HepG2 (cell line): ENCODE results near the gene SOS2. TPM values are rescaled to one million over a fixed set of nuclear protein-coding genes. Genes with fewer than 3 reads are reported as not detected.

Experiments
- ATAC-seq: fragments of 200-7000 bp; cut with Tn5 transposase; 3 replicates; pipeline ENCODE4 v1.9.1; 2020; ENCODE audit warnings: mild to moderate bottlenecking, moderate library complexity
- BruUV-seq: library from RNA; stranded (reverse); fragments of 400-500 nt; replicated peaks from 2 replicates; lab custom pipeline; 2021; lab: Mats Ljungman, UMichigan
- CTCF ChIA-PET: fragments of 300-600 bp; formaldehyde crosslinking; extraction: SDS; loops from one replicate; lab custom pipeline; 2021; ENCODE audit warnings: low total read pairs, inconsistent platforms, low intra/inter-chr PET ratio; lab: Yijun Ruan, JAX
- POLR2A ChIA-PET: fragments of 350-600 bp; sonication (Branson Sonifier 250); formaldehyde crosslinking; loops from one replicate; lab custom pipeline; 2020; ENCODE audit warnings: antibody characterized with exemption, inconsistent platforms; lab: Yijun Ruan, JAX
- DNase-seq: peaks from one replicate; pipeline ENCODE4 v3.0.0-alpha.2; 2015; ENCODE audit warnings: low spot score
- FAIRE-seq: peaks from 3 replicates; lab custom pipeline; 2011; peaks lifted over from hg19 to GRCh38; lab: Jason Lieb, UNC
- H2AFZ ChIP-seq: one replicate; pipeline ENCODE4 v1.6.1; 2011; ENCODE audit warnings: low read length, inconsistent platforms
- H3K27ac ChIP-seq: fragments of 300-600 bp; 3 replicates; pipeline ENCODE4 v1.8.0; 2011; ENCODE audit warnings: mixed run types, mild to moderate bottlenecking, mixed read lengths, low read length, inconsistent platforms; ENCODE audit not compliant: insufficient read depth; ENCODE audit errors: extremely low read length
- H3K27me3 ChIP-seq, 2 experiments: fragments of 200-600 bp in 1 of 2; 2 replicates in 1 of 2; 3 replicates in 1 of 2; pipeline versions ENCODE4 v1.6.0 to v1.8.0; 2011; ENCODE audit warnings: low read length in 2 of 2, mild to moderate bottlenecking in 2 of 2, moderate library complexity in 2 of 2, inconsistent platforms in 1 of 2; ENCODE audit not compliant: insufficient read depth in 2 of 2, control insufficient read depth in 1 of 2
- H3K36me3 ChIP-seq, 2 experiments: fragments of 200-600 bp in 1 of 2; replicated peaks in 1 of 2; 2 replicates in 1 of 2; 3 replicates in 1 of 2; pipeline versions ENCODE4 v1.5.1 to v1.8.0; 2011; ENCODE audit warnings: low read length in 2 of 2, inconsistent platforms in 1 of 2; ENCODE audit not compliant: insufficient read depth in 2 of 2, control insufficient read depth in 1 of 2
- H3K4me1 ChIP-seq: 2 replicates; pipeline ENCODE4 v1.5.1; 2012; ENCODE audit warnings: low read length, inconsistent platforms; ENCODE audit not compliant: insufficient read depth
- H3K4me2 ChIP-seq: 2 replicates; pipeline ENCODE4 v1.6.0; 2011; ENCODE audit warnings: low read depth, low read length, inconsistent platforms
- H3K4me3 ChIP-seq, 3 experiments: fragments of 200-600 bp in 1 of 3; sonication (generic), shearing (Covaris generic) in 1 of 3; replicated peaks in 1 of 3; 2 replicates each; pipeline ENCODE4 v1.5.1; 2011 to 2016; ENCODE audit warnings: low read length in 3 of 3, inconsistent platforms in 2 of 3, low read depth in 2 of 3, mild to moderate bottlenecking in 2 of 3, control low read depth in 1 of 3, mixed read lengths in 1 of 3; ENCODE audit not compliant: insufficient read depth in 1 of 3
- H3K79me2 ChIP-seq: one replicate; pipeline ENCODE4 v1.6.1; 2011; ENCODE audit warnings: low read length, inconsistent platforms; ENCODE audit not compliant: insufficient read depth
- H3K9ac ChIP-seq: 2 replicates; pipeline ENCODE4 v1.6.0; 2011; ENCODE audit warnings: mild to moderate bottlenecking, low read depth, low read length, inconsistent platforms; ENCODE audit not compliant: insufficient read depth
- H3K9me3 ChIP-seq: 2 replicates; pipeline ENCODE4 v1.5.1; 2012; ENCODE audit warnings: mild to moderate bottlenecking, low read length
- H4K20me1 ChIP-seq: 2 replicates; pipeline ENCODE4 v1.6.0; 2011; ENCODE audit warnings: inconsistent platforms, mild to moderate bottlenecking, low read length, moderate library complexity; ENCODE audit not compliant: insufficient read depth
- AKNA ChIP-seq: sonication (generic); formaldehyde crosslinking; IDR thresholded peaks from 2 replicates; pipeline ENCODE4 v1.4.0; 2020; ENCODE audit warnings: missing genetic modification reagents, borderline replicate concordance
- GMEB1 ChIP-seq: sonication (generic); formaldehyde crosslinking; IDR thresholded peaks from 2 replicates; pipeline ENCODE4 v1.5.1; 2020; ENCODE audit warnings: missing genetic modification reagents, mild to moderate bottlenecking, borderline replicate concordance
- MLLT10 ChIP-seq: sonication (generic); formaldehyde crosslinking; IDR thresholded peaks from 2 replicates; pipeline ENCODE4 v1.4.0; 2020; ENCODE audit warnings: missing genetic modification reagents
- NCOA1 ChIP-seq: sonication (generic); formaldehyde crosslinking; IDR thresholded peaks from 2 replicates; pipeline ENCODE4 v1.9.0; 2021; ENCODE audit warnings: missing genetic modification reagents
- ZBTB26 ChIP-seq: IDR thresholded peaks from 2 replicates; pipeline ENCODE4 v1.6.1; 2016; ENCODE audit warnings: missing compliant biosample characterization, missing genetic modification reagents, borderline replicate concordance
- ZBTB3 ChIP-seq: sonication (generic); formaldehyde crosslinking; IDR thresholded peaks from 2 replicates; pipeline ENCODE4 v1.4.0; 2020; ENCODE audit warnings: low read depth, mild to moderate bottlenecking, moderate library complexity, missing genetic modification reagents, borderline replicate concordance
- ZBTB37 ChIP-seq: sonication (generic); formaldehyde crosslinking; IDR thresholded peaks from 2 replicates; pipeline ENCODE4 v1.4.0; 2020; ENCODE audit warnings: mild to moderate bottlenecking, missing genetic modification reagents
- ZBTB43 ChIP-seq: sonication (generic); formaldehyde crosslinking; conservative IDR thresholded peaks from 2 replicates; pipeline ENCODE4 v1.4.0; 2020; ENCODE audit warnings: missing genetic modification reagents
- ZNF33B ChIP-seq: sonication (generic); formaldehyde crosslinking; IDR thresholded peaks from 2 replicates; pipeline ENCODE4 v1.5.1; 2020; ENCODE audit warnings: mild to moderate bottlenecking, missing genetic modification reagents
- ZXDC ChIP-seq: sonication (generic); formaldehyde crosslinking; IDR thresholded peaks from 2 replicates; pipeline ENCODE4 v1.5.0; 2020; ENCODE audit warnings: mild to moderate bottlenecking, missing genetic modification reagents
- WGBS: methylation state at CpG from one replicate; pipeline ENCODE4 v1.1.6; 2017; ENCODE audit warnings: low lambda C conversion rate; 5-methylcytosine and 5-hydroxymethylcytosine counted together
- in situ Hi-C: cut with HindIII; loops from 2 replicates; pipeline ENCODE4 v1.10.0; 2017; ENCODE audit warnings: low pct_unique_long_range_greater_than_20kb; ENCODE audit not compliant: extremely low pct_ligation_motif_present
- intact Hi-C: fragments of 100-400 bp; cut with micrococcal nuclease; formaldehyde crosslinking; loops from one replicate; pipeline ENCODE4 v1.10.0; 2022; ENCODE audit not compliant: unreplicated experiment
- polyA plus RNA-seq, 8 experiments: library from polyadenylated mRNA; depleted of rRNA in 3 of 8; stranded (reverse) in 7 of 8; unstranded in 1 of 8; fragments of >200 nt; fragmentation: Illumina TruSeq in 4 of 8; extraction: Trizol in 4 of 8; gene quantifications; 2 replicates each; pipeline versions ENCODE4 v1.2.1 to v1.2.3, GENCODE V29; 2011 to 2016; ENCODE audit warnings: low read depth in 4 of 8, missing spikeins in 1 of 8, mixed read lengths in 1 of 8; ENCODE audit not compliant: insufficient read depth in 1 of 8
- total RNA-seq, 5 experiments: library from RNA; depleted of rRNA; stranded (reverse); fragments of >200 nt; fragmentation: Illumina TruSeq; extraction: Trizol; gene quantifications; 2 replicates each; pipeline ENCODE4 v1.2.3, GENCODE V29; 2016; ENCODE audit warnings: low read depth in 1 of 5

SOS2 gene
- total and polyA plus RNA-seq, 2 of the 13 experiments (the other 11 are each of a cell fraction or from before 2014, with no cell fraction given) = 9.3 to 12.1 TPM

- Histone ChIP-seq H3K4me2 (no peak overlapping the region), H2AFZ (no peak overlapping the region), H3K9ac (no peak overlapping the region), H3K4me3 (no peak overlapping the region), H3K9me3 (no peaks in the 10 kb centered on the region), H3K4me1 (peaks cover 6% of the 10 kb centered on the region; the same call in 1 of the 2 replicates), H3K36me3 (no peaks in the 10 kb centered on the region), H3K27ac (no peak overlapping the region), H4K20me1 (no peaks in the 10 kb centered on the region), H3K79me2 (no peaks in the 10 kb centered on the region), H3K27me3 (peaks cover 2 to 3% of the 10 kb centered on the region in 2 experiments; a peak in 1 of 5 replicates)
- WGBS = 83% methylated on average over 1 of the region's 5 CpGs
- FAIRE-seq (no peak), DNase-seq (no peak), ATAC-seq (no peak)
- intact Hi-C loops = no loop called here
- in situ Hi-C loops = no loop called here
- ChIA-PET CTCF (no interaction called here), POLR2A (no interaction called here)
- BruUV-seq = no TSS peak
- no peak for TF ChIP-seq ZXDC (CRISPR knock-in tag)
- no peak for TF ChIP-seq MLLT10 (CRISPR knock-in tag)
- TF ChIP-seq ZBTB3 (CRISPR knock-in tag) = no peak
- TF ChIP-seq ZBTB26 (CRISPR knock-in tag) = no peak
- TF ChIP-seq AKNA (CRISPR knock-in tag) = no peak
- no peak for TF ChIP-seq ZBTB43 (CRISPR knock-in tag)
- no peak for TF ChIP-seq ZBTB37 (CRISPR knock-in tag)
- no peak for TF ChIP-seq ZNF33B
- no peak for TF ChIP-seq NCOA1 (CRISPR knock-in tag)
- TF ChIP-seq GMEB1 (CRISPR knock-in tag) = no peak
Observed at GRCh38 chr14:50089208-50089607, 142.2 kb downstream of the SOS2 start.
